HEK293 (cell line): Measurements from ENCODE around the gene GTF2F1.
"Not testable (repeated sequence)": the region's sequence is repeated elsewhere in the genome, so short reads cannot be mapped to it uniquely, and the experiment has no call there.

ENCODE experiments used
- CTCF ChIA-PET: fragments of 350-600 bp; formaldehyde crosslinking; extraction: SDS; loops from one replicate; lab custom pipeline; 2021; ENCODE audit warnings: antibody characterized with exemption; lab: Yijun Ruan, JAX
- POLR2A ChIA-PET: fragments of 300-600 bp; formaldehyde crosslinking; extraction: SDS; loops from one replicate; lab custom pipeline; 2020; ENCODE audit warnings: antibody characterized with exemption, inconsistent platforms; lab: Yijun Ruan, JAX
- H3K27ac ChIP-seq: fragments of 200-500 bp; sonication (Bioruptor generic); 2 replicates; pipeline ENCODE4 v1.5.1; 2014; ENCODE audit warnings: low read depth, low read length, control low read depth, inconsistent platforms; ENCODE audit errors: extremely low read depth
- H3K36me3 ChIP-seq, 2 experiments: fragments of 200-500 bp in 1 of 2; sonication (Bioruptor generic) in 1 of 2; 1 replicate in 1 of 2; 2 replicates in 1 of 2; pipeline ENCODE4 v1.5.1; 2014 to 2017; ENCODE audit warnings: inconsistent platforms in 2 of 2, low read length in 2 of 2; ENCODE audit not compliant: control insufficient read depth in 2 of 2, insufficient read depth in 1 of 2
- H3K4me1 ChIP-seq: fragments of 200-500 bp; sonication (Bioruptor generic); 2 replicates; pipeline ENCODE4 v1.5.1; 2014; ENCODE audit warnings: mild to moderate bottlenecking, low read length, inconsistent platforms; ENCODE audit not compliant: control insufficient read depth, insufficient read depth
- H3K4me3 ChIP-seq: 2 replicates; pipeline ENCODE4 v1.5.1; 2011; ENCODE audit warnings: low read depth, mild to moderate bottlenecking, control low read depth, low read length, moderate library complexity
- H3K9me3 ChIP-seq: fragments of 200-500 bp; sonication (Bioruptor generic); 2 replicates; pipeline ENCODE4 v1.5.1; 2014; ENCODE audit warnings: low read depth, low read length, inconsistent platforms; ENCODE audit not compliant: control insufficient read depth, insufficient read depth
- PRDM2 ChIP-seq: fragments of 450-650 bp; formaldehyde crosslinking; IDR thresholded peaks from 2 replicates; pipeline ENCODE4 v1.5.1; 2016; ENCODE audit warnings: missing biosample characterization, missing genetic modification characterization, borderline replicate concordance
- TRIM28 ChIP-seq: IDR thresholded peaks from 2 replicates; pipeline ENCODE4 v1.6.1; 2011; ENCODE audit warnings: low read length, control low read depth, borderline replicate concordance
- ZBTB8A ChIP-seq: fragments of 450-650 bp; formaldehyde crosslinking; IDR thresholded peaks from 2 replicates; pipeline ENCODE4 v1.5.1; 2016; ENCODE audit warnings: missing biosample characterization, missing genetic modification characterization
- ZNF18 ChIP-seq: fragments of 450-650 bp; formaldehyde crosslinking; IDR thresholded peaks from 2 replicates; pipeline ENCODE4 v1.5.1; 2016; ENCODE audit warnings: missing biosample characterization, missing genetic modification characterization
- ZNF555 ChIP-seq: fragments of 450-650 bp; formaldehyde crosslinking; conservative IDR thresholded peaks from 2 replicates; pipeline ENCODE4 v1.5.1; 2017; ENCODE audit warnings: missing biosample characterization, mild to moderate bottlenecking, missing genetic modification characterization, inconsistent platforms
- ZNF623 ChIP-seq: fragments of 450-650 bp; formaldehyde crosslinking; IDR thresholded peaks from 2 replicates; pipeline ENCODE4 v1.5.1; 2016; ENCODE audit warnings: missing biosample characterization, missing genetic modification characterization
- ZNF629 ChIP-seq: fragments of 450-650 bp; formaldehyde crosslinking; IDR thresholded peaks from 2 replicates; pipeline ENCODE4 v1.5.1; 2017; ENCODE audit warnings: missing biosample characterization, missing genetic modification characterization
- ZNF670 ChIP-seq: fragments of 450-650 bp; formaldehyde crosslinking; IDR thresholded peaks from 2 replicates; pipeline ENCODE4 v1.5.1; 2016; ENCODE audit warnings: missing biosample characterization, missing genetic modification characterization, low read depth
- ZNF701 ChIP-seq: fragments of 450-650 bp; formaldehyde crosslinking; IDR thresholded peaks from 2 replicates; pipeline ENCODE4 v1.5.1; 2016; ENCODE audit warnings: missing biosample characterization, missing genetic modification characterization
- ZNF704 ChIP-seq: fragments of 450-650 bp; formaldehyde crosslinking; IDR thresholded peaks from 2 replicates; pipeline ENCODE4 v1.5.1; 2016; ENCODE audit warnings: missing biosample characterization, missing genetic modification characterization
- ZXDB ChIP-seq: fragments of 450-650 bp; formaldehyde crosslinking; IDR thresholded peaks from 2 replicates; pipeline ENCODE4 v1.5.1; 2016; ENCODE audit warnings: missing biosample characterization, missing genetic modification characterization
- TF ChIP-seq, protein P1 (sequence below): fragments of 450-650 bp; formaldehyde crosslinking; IDR thresholded peaks from 2 replicates; pipeline ENCODE4 v1.5.1; 2016; ENCODE audit warnings: missing biosample characterization, missing genetic modification characterization, low read depth

Gene GTF2F1

DNA sequence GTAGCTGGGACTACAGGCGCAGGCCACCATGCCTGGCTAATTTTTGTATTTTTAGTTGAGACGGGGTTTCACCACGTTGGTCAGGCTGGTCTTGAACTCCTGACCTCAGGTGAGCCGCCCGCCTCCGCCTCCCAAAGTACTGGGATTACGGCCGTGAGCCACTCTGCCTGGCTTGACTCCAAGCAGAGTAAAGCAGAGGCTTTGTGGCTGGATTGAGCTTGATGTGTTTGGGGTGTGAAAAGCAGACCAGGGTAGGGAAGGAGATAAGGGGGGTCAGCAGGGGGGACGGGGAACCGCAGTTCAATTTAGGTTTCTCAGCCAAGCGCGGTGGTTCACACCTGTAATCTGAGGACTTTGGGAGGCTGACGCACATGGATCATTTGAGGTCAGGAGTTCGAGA is 35.8 kb downstream of the GTF2F1 start:
- ChIA-PET POLR2A (interaction anchor here (0.6 to 1.3 kb wide), 2 partner anchors 15 to 18 kb away, joined by 3 to 6 read pairs; partner anchors contain the start of genes ALKBH7 and PSPN), CTCF (interaction anchor here (0.6 to 1.1 kb wide), 2 partner anchors 9 to 970 kb away, joined by 3 read pairs; no protein-coding TSS in a partner anchor)

GRCh38 chr19:6355321-6356040 is 37.5 kb downstream of the GTF2F1 start:
- CTCF ChIA-PET, H3K9me3 ChIP-seq, H3K4me3 ChIP-seq, POLR2A ChIA-PET, H3K4me1 ChIP-seq, H3K27ac ChIP-seq, H3K36me3 ChIP-seq: not testable (repeated sequence)

More for the DNA sequence above, 35.8 kb downstream of the GTF2F1 start:
- no peak for TF ChIP-seq ZNF555 (tag by site-specific recombination)
- no peak for TF ChIP-seq TRIM28
- TF ChIP-seq, protein P1, sequence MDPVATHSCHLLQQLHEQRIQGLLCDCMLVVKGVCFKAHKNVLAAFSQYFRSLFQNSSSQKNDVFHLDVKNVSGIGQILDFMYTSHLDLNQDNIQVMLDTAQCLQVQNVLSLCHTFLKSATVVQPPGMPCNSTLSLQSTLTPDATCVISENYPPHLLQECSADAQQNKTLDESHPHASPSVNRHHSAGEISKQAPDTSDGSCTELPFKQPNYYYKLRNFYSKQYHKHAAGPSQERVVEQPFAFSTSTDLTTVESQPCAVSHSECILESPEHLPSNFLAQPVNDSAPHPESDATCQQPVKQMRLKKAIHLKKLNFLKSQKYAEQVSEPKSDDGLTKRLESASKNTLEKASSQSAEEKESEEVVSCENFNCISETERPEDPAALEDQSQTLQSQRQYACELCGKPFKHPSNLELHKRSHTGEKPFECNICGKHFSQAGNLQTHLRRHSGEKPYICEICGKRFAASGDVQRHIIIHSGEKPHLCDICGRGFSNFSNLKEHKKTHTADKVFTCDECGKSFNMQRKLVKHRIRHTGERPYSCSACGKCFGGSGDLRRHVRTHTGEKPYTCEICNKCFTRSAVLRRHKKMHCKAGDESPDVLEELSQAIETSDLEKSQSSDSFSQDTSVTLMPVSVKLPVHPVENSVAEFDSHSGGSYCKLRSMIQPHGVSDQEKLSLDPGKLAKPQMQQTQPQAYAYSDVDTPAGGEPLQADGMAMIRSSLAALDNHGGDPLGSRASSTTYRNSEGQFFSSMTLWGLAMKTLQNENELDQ = no peak
- no peak for TF ChIP-seq ZNF704 (tag by site-specific recombination)
- no peak for TF ChIP-seq ZNF670
- no peak for TF ChIP-seq ZNF701 (tag by site-specific recombination)
- no peak for TF ChIP-seq ZNF623 (tag by site-specific recombination)
- no peak for TF ChIP-seq PRDM2 (tag by site-specific recombination)
- no peak for TF ChIP-seq ZXDB (tag by site-specific recombination)
- TF ChIP-seq ZNF629 (tag by site-specific recombination) = no peak
- TF ChIP-seq ZBTB8A (tag by site-specific recombination) = no peak
- no peak for TF ChIP-seq ZNF18
- Histone ChIP-seq H3K4me1 (no peaks in the 10 kb centered on the region), H3K36me3 (no peaks in the 10 kb centered on the region; a peak in 1 of 3 replicates), H3K9me3 (no peaks in the 10 kb centered on the region), H3K4me3 (no peak overlapping the region), H3K27ac (no peak overlapping the region)
